GM23338 (cell line): Measurements from ENCODE around the gene TAF11L2. TPM values are rescaled to one million over a fixed set of nuclear protein-coding genes. Genes with fewer than 3 reads are reported as not detected.

Experiments
- ATAC-seq: fragments of 200-7000 bp; cut with Tn5 transposase; 3 replicates; pipeline ENCODE4 v1.9.1; 2020
- DNase-seq: peaks from one replicate; pipeline ENCODE4 v3.0.0-alpha.2; 2015; ENCODE audit warnings: low spot score
- H2AFZ ChIP-seq: fragments of 200-600 bp; sonication (generic); 2 replicates; pipeline ENCODE4 v1.8.0; 2016; ENCODE audit warnings: antibody characterized with exemption, mild to moderate bottlenecking, moderate library complexity
- H3F3A ChIP-seq: fragments of 200-600 bp; sonication (generic); replicated peaks from 2 replicates; pipeline ENCODE4 v1.8.0; 2017; ENCODE audit warnings: antibody characterized with exemption, mixed run types, low read depth
- H3K27ac ChIP-seq: fragments of 200-600 bp; sonication (generic); 2 replicates; pipeline ENCODE4 v1.6.1; 2016; ENCODE audit warnings: low read depth
- H3K27me3 ChIP-seq: fragments of 200-600 bp; sonication (generic); 2 replicates; pipeline ENCODE4 v1.8.0; 2016; ENCODE audit warnings: mild to moderate bottlenecking, mixed run types, moderate library complexity; ENCODE audit not compliant: insufficient read depth
- H3K36me3 ChIP-seq: fragments of 200-600 bp; sonication (generic); 2 replicates; pipeline ENCODE4 v1.8.0; 2016; ENCODE audit warnings: mild to moderate bottlenecking; ENCODE audit not compliant: insufficient read depth
- H3K4me1 ChIP-seq: fragments of 200-600 bp; sonication (generic); 2 replicates; pipeline ENCODE4 v1.8.0; 2016; ENCODE audit warnings: mild to moderate bottlenecking, moderate library complexity; ENCODE audit not compliant: insufficient read depth
- H3K4me2 ChIP-seq: fragments of 200-600 bp; sonication (generic); 2 replicates; pipeline ENCODE4 v1.7.1; 2017; ENCODE audit warnings: mixed run types
- H3K4me3 ChIP-seq: fragments of 200-600 bp; sonication (generic); 2 replicates; pipeline ENCODE4 v1.6.1; 2016; ENCODE audit warnings: mixed run types
- H3K79me2 ChIP-seq: fragments of 200-600 bp; sonication (generic); replicated peaks from 2 replicates; pipeline ENCODE4 v1.8.0; 2017; ENCODE audit warnings: mild to moderate bottlenecking; ENCODE audit not compliant: insufficient read depth
- H3K9me2 ChIP-seq: fragments of 200-600 bp; sonication (generic); 2 replicates; pipeline ENCODE4 v1.8.0; 2017; ENCODE audit not compliant: insufficient read depth
- H4K20me1 ChIP-seq: fragments of 200-600 bp; sonication (generic); replicated peaks from 2 replicates; pipeline ENCODE4 v1.8.0; 2017; ENCODE audit warnings: mild to moderate bottlenecking; ENCODE audit not compliant: insufficient read depth
- H3K27ac Mint-ChIP-seq: 2 replicates; pipeline ENCODE4 v1.8.0; 2020; ENCODE audit warnings: inconsistent platforms, mild to moderate bottlenecking, moderate library complexity, mixed read lengths
- H3K27me3 Mint-ChIP-seq: 3 replicates; pipeline ENCODE4 v1.8.0; 2022; ENCODE audit warnings: low read depth, mild to moderate bottlenecking, moderate library complexity, mixed read lengths, inconsistent platforms; ENCODE audit not compliant: insufficient read depth, poor library complexity
- H3K36me3 Mint-ChIP-seq: 3 replicates; pipeline ENCODE4 v1.8.0; 2021; ENCODE audit warnings: low read depth, mild to moderate bottlenecking, inconsistent platforms, moderate library complexity, mixed read lengths
- H3K4me1 Mint-ChIP-seq: 3 replicates; pipeline ENCODE4 v1.8.0; 2020; ENCODE audit warnings: mild to moderate bottlenecking, inconsistent platforms, mixed read lengths
- H3K4me3 Mint-ChIP-seq: 3 replicates; pipeline ENCODE4 v1.8.0; 2021; ENCODE audit warnings: moderate library complexity, mild to moderate bottlenecking, inconsistent platforms, mixed read lengths
- H3K9me3 Mint-ChIP-seq: 3 replicates; pipeline ENCODE4 v1.8.0; 2020; ENCODE audit warnings: moderate library complexity, mild to moderate bottlenecking, inconsistent platforms, mixed read lengths
- CREB1 ChIP-seq: fragments of 250-450 bp; sonication (Bioruptor Pico); IDR thresholded peaks from 2 replicates; pipeline ENCODE4 v1.5.0; 2020; ENCODE audit warnings: low read depth, mild to moderate bottlenecking, moderate library complexity
- ETS1 ChIP-seq: IDR thresholded peaks from 2 replicates; pipeline ENCODE4 v1.6.1; 2016; ENCODE audit warnings: antibody characterized with exemption
- EZH2 ChIP-seq: fragments of 200-600 bp; sonication (generic); IDR thresholded peaks from one replicate; pipeline ENCODE4 v1.8.0; 2017; ENCODE audit warnings: antibody characterized with exemption, mild to moderate bottlenecking, low read depth; ENCODE audit not compliant: unreplicated experiment
- EZH2phosphoT487 ChIP-seq: fragments of 200-600 bp; sonication (generic); IDR thresholded peaks from one replicate; pipeline ENCODE4 v1.8.1; 2018; ENCODE audit warnings: antibody characterized with exemption; ENCODE audit not compliant: unreplicated experiment
- NANOG ChIP-seq: IDR thresholded peaks from 2 replicates; pipeline ENCODE4 v1.6.1; 2016; ENCODE audit warnings: antibody characterized with exemption, borderline replicate concordance
- POLR2AphosphoS5 ChIP-seq: IDR thresholded peaks from 2 replicates; pipeline ENCODE4 v1.6.1; 2016; ENCODE audit warnings: antibody characterized with exemption, low read depth
- ZNF462 ChIP-seq: fragments of 250-450 bp; sonication (Bioruptor Pico); IDR thresholded peaks from 2 replicates; pipeline ENCODE4 v1.5.0; 2020; ENCODE audit warnings: mild to moderate bottlenecking, moderate library complexity
- polyA plus RNA-seq: library from polyadenylated mRNA; unstranded; fragments of >200 nt; fragmentation: Nextera tagmentation; extraction: Ambion mirVana; gene quantifications from 2 replicates; pipeline ENCODE4 v1.2.1, GENCODE V29; 2016
- total RNA-seq: library from RNA; depleted of rRNA; stranded (reverse); fragments of >200 nt; shearing (Covaris generic); gene quantifications from 2 replicates; pipeline ENCODE4 v1.2.3, GENCODE V29; 2014
- TF ChIP-seq, protein P1 (sequence below): IDR thresholded peaks from one replicate; pipeline ENCODE4 v1.6.1; 2018; ENCODE audit warnings: antibody characterized with exemption; ENCODE audit not compliant: unreplicated experiment
- TF ChIP-seq, protein P2 (sequence below), 2 experiments: fragments of 200-600 bp in 1 of 2; sonication (generic) in 1 of 2; conservative IDR thresholded peaks; 2 replicates each; pipeline versions ENCODE4 v1.5.1 to v1.6.1; 2016 to 2017; ENCODE audit warnings: antibody characterized with exemption in 2 of 2, low read depth in 2 of 2, mild to moderate bottlenecking in 2 of 2, moderate library complexity in 1 of 2

Gene TAF11L2
- total and polyA plus RNA-seq, 2 experiments from 2014 or later, result not detected

- H3F3A ChIP-seq, result no peaks in the 10 kb centered on the region
- no peaks in the 10 kb centered on the region for H3K27me3 ChIP-seq
- DNase-seq, result no peak
- peaks cover 6% of the 10 kb centered on the region; the same call in 1 of the 2 replicates for H3K9me2 ChIP-seq
- H3K9me3 Mint-ChIP-seq, result no peaks in the 10 kb centered on the region
- H3K27ac ChIP-seq, result no peak overlapping the region
- H3K36me3 Mint-ChIP-seq, result no peaks in the 10 kb centered on the region
- no peak overlapping the region for H3K4me3 ChIP-seq
- H3K4me3 Mint-ChIP-seq, result no peak overlapping the region
- H3K27ac Mint-ChIP-seq, result no peak overlapping the region
- H3K4me1 Mint-ChIP-seq, result no peaks in the 10 kb centered on the region
- H3K4me1 ChIP-seq, result no peaks in the 10 kb centered on the region
- H3K4me2 ChIP-seq, result no peak overlapping the region
- H4K20me1 ChIP-seq, result no peaks in the 10 kb centered on the region
- no peak overlapping the region for H2AFZ ChIP-seq
- H3K27me3 Mint-ChIP-seq, result peaks cover 5% of the 10 kb centered on the region
- no peaks in the 10 kb centered on the region for H3K79me2 ChIP-seq
- no peak for ATAC-seq
- no peaks in the 10 kb centered on the region for H3K36me3 ChIP-seq
- no peak for TF ChIP-seq NANOG
- TF ChIP-seq ETS1, result no peak
- TF ChIP-seq, protein P1, sequence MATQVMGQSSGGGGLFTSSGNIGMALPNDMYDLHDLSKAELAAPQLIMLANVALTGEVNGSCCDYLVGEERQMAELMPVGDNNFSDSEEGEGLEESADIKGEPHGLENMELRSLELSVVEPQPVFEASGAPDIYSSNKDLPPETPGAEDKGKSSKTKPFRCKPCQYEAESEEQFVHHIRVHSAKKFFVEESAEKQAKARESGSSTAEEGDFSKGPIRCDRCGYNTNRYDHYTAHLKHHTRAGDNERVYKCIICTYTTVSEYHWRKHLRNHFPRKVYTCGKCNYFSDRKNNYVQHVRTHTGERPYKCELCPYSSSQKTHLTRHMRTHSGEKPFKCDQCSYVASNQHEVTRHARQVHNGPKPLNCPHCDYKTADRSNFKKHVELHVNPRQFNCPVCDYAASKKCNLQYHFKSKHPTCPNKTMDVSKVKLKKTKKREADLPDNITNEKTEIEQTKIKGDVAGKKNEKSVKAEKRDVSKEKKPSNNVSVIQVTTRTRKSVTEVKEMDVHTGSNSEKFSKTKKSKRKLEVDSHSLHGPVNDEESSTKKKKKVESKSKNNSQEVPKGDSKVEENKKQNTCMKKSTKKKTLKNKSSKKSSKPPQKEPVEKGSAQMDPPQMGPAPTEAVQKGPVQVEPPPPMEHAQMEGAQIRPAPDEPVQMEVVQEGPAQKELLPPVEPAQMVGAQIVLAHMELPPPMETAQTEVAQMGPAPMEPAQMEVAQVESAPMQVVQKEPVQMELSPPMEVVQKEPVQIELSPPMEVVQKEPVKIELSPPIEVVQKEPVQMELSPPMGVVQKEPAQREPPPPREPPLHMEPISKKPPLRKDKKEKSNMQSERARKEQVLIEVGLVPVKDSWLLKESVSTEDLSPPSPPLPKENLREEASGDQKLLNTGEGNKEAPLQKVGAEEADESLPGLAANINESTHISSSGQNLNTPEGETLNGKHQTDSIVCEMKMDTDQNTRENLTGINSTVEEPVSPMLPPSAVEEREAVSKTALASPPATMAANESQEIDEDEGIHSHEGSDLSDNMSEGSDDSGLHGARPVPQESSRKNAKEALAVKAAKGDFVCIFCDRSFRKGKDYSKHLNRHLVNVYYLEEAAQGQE, result no peak
- no peak for TF ChIP-seq EZH2phosphoT487
- no peak for TF ChIP-seq CREB1 (CRISPR knock-in tag)
- TF ChIP-seq EZH2, result no peak
Observed at GRCh38 chr5:17452936-17453335, 45.1 kb upstream of the TAF11L2 start.

GRCh38 chr5:17455942-17456341 is 42.1 kb upstream of the TAF11L2 start:
- H3K27ac ChIP-seq, result no peak overlapping the region
- no peak overlapping the region for H3K4me3 Mint-ChIP-seq
- H4K20me1 ChIP-seq, result no peaks in the 10 kb centered on the region
- no peak overlapping the region for H3K27ac Mint-ChIP-seq
- H3K4me1 ChIP-seq, result no peaks in the 10 kb centered on the region
- no peak overlapping the region for H2AFZ ChIP-seq
- no peaks in the 10 kb centered on the region for H3F3A ChIP-seq
- H3K4me1 Mint-ChIP-seq, result no peaks in the 10 kb centered on the region
- H3K79me2 ChIP-seq, result no peaks in the 10 kb centered on the region
- no peak overlapping the region for H3K4me2 ChIP-seq
- no peaks in the 10 kb centered on the region for H3K36me3 Mint-ChIP-seq
- no peaks in the 10 kb centered on the region for H3K27me3 ChIP-seq
- no peaks in the 10 kb centered on the region for H3K36me3 ChIP-seq
- ATAC-seq, result no peak
- DNase-seq, result no peak
- H3K4me3 ChIP-seq, result no peak overlapping the region
- peaks cover 2% of the 10 kb centered on the region for H3K27me3 Mint-ChIP-seq
- H3K9me2 ChIP-seq, result no peaks in the 10 kb centered on the region
- H3K9me3 Mint-ChIP-seq, result no peaks in the 10 kb centered on the region; the same call in 2 of the 3 replicates
- TF ChIP-seq CREB1 (CRISPR knock-in tag), result no peak
- no peak for TF ChIP-seq POLR2AphosphoS5
- TF ChIP-seq ZNF462 (CRISPR knock-in tag), result no peak
- TF ChIP-seq, protein P2, sequence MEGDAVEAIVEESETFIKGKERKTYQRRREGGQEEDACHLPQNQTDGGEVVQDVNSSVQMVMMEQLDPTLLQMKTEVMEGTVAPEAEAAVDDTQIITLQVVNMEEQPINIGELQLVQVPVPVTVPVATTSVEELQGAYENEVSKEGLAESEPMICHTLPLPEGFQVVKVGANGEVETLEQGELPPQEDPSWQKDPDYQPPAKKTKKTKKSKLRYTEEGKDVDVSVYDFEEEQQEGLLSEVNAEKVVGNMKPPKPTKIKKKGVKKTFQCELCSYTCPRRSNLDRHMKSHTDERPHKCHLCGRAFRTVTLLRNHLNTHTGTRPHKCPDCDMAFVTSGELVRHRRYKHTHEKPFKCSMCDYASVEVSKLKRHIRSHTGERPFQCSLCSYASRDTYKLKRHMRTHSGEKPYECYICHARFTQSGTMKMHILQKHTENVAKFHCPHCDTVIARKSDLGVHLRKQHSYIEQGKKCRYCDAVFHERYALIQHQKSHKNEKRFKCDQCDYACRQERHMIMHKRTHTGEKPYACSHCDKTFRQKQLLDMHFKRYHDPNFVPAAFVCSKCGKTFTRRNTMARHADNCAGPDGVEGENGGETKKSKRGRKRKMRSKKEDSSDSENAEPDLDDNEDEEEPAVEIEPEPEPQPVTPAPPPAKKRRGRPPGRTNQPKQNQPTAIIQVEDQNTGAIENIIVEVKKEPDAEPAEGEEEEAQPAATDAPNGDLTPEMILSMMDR (conservative IDR thresholded peaks at IDR 0.05; ENCODE audit: low read depth in 2 of 2), result no peak
- no peak for TF ChIP-seq NANOG
